Stimulated activated CD4-positive, alpha-beta T cell treated with anti-CD3 and anti-CD28 coated beads, Interleukin-15, amount 100 ng/mL, for 1 hour (primary cell): ENCODE data around the gene ANP32E.
"Not testable (repeated sequence)": the region's sequence is repeated elsewhere in the genome, so short reads cannot be mapped to it uniquely, and the experiment has no call there.

Experiments used
- DNase-seq, 2 donors: peaks; one replicate each; pipeline ENCODE4 v3.0.0-alpha.2; 2020; ENCODE audit warnings: low read depth in 1 of 2, low spot score in 1 of 2

The ANP32E gene

GRCh38 chr1:150257624-150258585 is 22.0 kb upstream of the ANP32E start, which contains the start of gene CA14:
CA14 (plus strand) TSS chr1:150257774; CDS start chr1:150258129, 355 bp downstream.
- no peak for DNase-seq

DNA sequence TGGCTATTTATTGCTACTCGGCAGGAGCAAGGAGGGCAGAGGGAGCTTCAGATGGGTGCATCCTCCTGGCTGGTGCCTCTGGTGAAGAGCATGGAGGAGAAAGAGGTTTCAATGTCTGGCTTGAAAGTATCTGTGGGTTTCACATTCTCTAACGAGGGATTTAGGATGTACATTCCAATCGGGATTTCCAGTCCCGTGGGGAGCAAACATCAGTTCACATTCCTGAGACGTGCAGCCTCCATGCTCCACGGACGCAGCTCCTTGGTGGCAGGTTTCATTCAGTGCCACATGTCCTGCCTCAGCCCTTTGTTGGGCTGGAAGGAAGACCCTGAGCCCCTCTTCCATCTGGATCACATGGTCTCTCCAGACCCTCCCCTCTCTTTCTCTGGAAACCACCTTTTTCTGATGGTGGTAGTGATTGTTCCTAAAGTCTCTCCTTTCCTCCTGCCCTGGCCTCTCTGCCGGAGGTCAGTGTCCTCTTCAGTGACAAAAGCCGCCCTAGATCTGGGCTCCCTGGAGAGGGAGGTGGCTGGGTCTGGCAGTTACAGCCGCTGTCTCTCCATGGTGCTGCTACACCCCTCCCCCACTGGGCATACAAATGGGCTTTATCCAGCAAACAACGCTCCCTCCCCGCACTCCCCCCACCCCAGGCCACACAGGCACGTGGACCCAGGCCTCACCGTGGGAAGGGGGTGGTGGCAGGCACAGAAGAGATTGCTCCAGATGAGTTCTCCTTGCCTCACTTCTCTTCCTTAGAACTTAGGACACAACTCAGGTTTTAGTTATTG is 20.8 kb upstream of the ANP32E start:
- no peak for DNase-seq

DNA sequence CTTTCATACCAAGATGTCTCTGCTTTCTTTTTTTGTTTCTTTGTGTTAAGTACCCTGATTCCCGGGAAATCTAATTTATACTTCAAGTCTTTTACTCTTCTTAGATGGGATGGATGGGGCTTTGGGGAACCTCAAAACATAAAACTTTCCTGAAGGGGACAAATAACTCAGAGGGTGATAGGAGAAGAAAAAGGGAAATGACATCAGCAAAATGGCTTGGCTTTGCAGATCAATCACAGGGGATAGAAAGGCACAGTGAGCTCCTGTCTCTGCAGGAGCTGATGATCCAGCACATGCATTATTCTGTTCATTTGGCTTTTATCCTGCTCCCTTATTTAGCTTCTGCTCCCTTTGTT is 20.3 kb upstream of the ANP32E start:
- DNase-seq, result no peak

DNA sequence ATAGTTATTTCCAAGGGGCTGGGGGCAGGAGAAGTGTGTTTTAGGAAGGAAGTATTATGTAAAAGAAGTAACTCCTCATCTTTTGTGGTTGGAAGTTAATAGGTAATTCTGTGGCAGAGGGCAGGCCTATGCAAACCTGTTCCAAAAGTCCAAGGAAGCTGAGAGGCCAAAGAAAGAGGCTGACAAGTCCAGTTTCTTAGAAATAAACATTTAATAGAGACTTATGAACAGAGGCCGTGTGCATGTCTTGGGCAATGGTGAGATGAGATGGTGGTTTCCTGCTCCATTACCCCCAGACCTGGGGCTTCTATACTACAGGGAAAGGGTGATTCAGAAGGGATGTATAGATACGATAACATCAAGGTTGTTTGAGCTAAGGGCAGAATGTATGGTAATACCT is 14.0 kb upstream of the ANP32E start:
- DNase-seq, result no peak

DNA sequence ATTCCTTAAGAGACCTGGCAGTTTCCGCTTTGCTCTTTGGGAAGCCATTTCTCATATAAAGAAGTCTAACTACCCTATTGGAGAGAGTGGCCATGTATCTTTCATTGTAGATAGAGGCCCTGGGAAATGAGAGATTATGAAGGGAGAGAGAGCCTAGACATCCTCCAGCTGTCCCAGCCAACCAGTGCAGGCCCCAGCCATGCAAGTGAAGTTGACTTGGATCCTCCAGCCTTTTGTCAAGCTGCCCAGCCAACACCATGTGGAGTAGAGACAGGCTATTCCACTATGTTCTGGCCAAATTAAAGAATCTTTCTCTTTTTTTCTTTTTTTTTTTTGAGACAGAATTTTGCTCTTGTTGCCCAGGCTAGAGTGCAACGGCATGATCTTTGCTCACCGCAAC is 7.1 kb upstream of the ANP32E start:
- no peak for DNase-seq

GRCh38 chr1:150237746-150238145 is 1.8 kb upstream of the ANP32E start:
- no peak for DNase-seq

- not testable (repeated sequence) for DNase-seq
Observed at GRCh38 chr1:150237176-150237575, 1.3 kb upstream of the ANP32E start.

DNA sequence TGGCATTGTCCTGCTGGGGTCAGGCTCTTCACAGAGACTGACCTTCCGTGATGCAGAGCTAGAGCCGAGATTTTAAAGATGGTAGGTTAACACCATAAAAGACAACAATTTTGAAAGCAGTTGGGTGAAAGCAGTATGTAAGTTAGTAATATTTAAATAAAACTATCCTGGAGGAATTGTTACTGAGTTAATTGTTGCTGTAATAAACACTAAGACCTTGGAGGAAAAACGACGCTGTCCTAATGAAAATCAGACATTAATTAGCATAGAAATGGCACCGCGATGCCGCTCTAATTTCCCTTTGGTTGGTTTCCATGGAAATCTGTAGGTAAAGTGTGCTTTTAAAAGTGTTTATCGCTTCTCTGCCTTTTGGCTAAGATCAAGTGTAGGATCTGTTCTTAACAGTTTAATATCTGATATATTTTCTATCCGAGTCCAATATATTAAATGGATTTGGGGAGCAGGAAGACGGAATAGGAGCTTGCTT is 745 bp upstream of the ANP32E start:
- DNase-seq, result no peak

- peak; percentile 13 to 16 for DNase-seq
Observed at GRCh38 chr1:150235294-150235851, 539 bp downstream of the ANP32E start.

GRCh38 chr1:150234566-150235293 is 1.2 kb downstream of the ANP32E start:
- DNase-seq, result peak; percentile 76 to 81

DNA sequence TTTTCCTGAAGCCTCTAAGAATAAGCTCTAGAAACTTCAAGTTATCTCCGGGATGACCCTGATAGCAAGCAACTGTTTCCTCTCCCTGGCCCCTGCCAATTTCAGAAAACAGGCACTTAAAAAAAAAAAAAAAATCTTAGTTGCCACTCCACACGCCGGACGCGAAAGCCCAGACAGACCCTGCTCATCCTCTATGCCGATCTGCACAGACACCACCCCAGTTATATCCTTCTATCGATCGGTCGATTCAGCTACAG is 1.7 kb downstream of the ANP32E start:
- DNase-seq, result no peak

GRCh38 chr1:150233359-150234308 is 2.3 kb downstream of the ANP32E start:
- peak in 1 of 2 donors; percentile 54 for DNase-seq

DNA sequence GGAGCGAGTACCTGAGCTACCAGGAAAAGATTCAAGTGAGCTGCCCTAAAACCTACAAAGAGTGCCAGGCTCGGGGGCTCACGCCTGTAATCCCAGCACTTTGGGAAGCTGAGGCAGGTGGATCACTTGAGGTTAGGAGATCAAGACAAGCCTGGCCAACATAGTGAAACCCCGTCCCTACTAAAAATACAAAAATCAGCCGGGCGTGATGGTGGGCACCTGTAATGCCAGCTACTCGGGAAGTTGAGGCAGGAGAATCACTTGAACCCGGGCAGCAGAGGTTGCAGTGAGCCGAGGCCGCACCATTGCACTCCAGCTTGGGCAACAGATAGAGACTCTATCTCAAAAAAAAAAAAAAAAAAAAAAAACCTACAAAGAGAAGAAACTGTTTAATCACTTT is 3.0 kb downstream of the ANP32E start:
- not testable (repeated sequence) for DNase-seq

GRCh38 chr1:150228246-150228645 is 7.7 kb downstream of the ANP32E start:
- not testable (repeated sequence) for DNase-seq

- DNase-seq, result no peak
Observed at GRCh38 chr1:150227228-150227627, 8.7 kb downstream of the ANP32E start.

GRCh38 chr1:150226486-150226885 is 9.4 kb downstream of the ANP32E start:
- no peak for DNase-seq

DNA sequence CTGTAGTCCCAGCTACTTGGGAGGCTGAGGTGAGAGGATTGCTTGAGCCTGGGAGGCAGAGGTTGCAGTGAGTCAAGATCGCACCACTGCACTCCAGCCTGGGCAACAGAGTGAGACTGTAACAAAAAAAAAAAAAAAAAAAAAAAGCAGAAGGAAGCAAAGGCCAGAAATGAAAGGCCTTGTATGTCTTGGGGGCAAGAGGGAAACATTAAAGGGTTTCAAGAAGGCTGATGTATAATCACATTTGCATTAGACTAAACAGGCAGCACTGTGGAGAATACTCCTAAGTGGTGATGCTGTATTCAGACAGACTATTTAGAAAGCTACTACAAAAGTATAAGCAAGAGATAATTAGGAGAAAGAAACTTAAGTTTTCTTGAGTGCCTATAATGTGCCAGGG is 10.4 kb downstream of the ANP32E start:
- no peak for DNase-seq

- DNase-seq, result no peak
Observed at GRCh38 chr1:150224983-150225382, 10.9 kb downstream of the ANP32E start.

GRCh38 chr1:150221552-150221951 is 14.4 kb downstream of the ANP32E start:
- no peak for DNase-seq

DNA sequence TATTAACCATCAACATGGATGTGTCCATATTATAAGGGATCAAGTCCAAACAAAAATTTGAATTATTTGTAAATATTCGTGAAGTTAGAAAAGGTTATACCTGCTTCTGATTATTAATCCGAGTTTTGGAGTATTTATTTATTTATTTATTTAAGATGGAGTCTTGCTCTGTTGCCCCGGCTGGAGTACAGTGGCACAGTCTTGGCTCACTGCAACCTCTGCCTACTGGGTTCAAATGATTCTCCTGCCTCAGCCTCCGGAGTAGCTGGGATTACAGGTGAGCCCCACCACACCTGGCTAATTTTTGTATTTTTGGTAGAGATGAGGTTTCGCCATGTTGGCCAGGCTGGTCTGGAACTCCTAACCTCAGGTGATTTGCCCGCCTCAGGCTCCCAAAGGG is 20.1 kb downstream of the ANP32E start:
- DNase-seq, result not testable (repeated sequence)
